HepG2 (cell line): ENCODE results near the gene ADAMTS18. TPM values are rescaled to one million over a fixed set of nuclear protein-coding genes. Genes with fewer than 3 reads are reported as not detected.

Experiments used
- EED ChIP-seq: sonication (generic); formaldehyde crosslinking; IDR thresholded peaks from 2 replicates; pipeline ENCODE4 v1.5.0; 2020; ENCODE audit warnings: mild to moderate bottlenecking, missing genetic modification reagents
- FUBP1 ChIP-seq: sonication (generic); formaldehyde crosslinking; IDR thresholded peaks from 2 replicates; pipeline ENCODE4 v1.5.1; 2020; ENCODE audit warnings: missing genetic modification reagents, mild to moderate bottlenecking, borderline replicate concordance
- GABPA ChIP-seq, 2 experiments: IDR thresholded peaks; 2 replicates each; pipeline ENCODE4 v1.6.1; 2011 to 2016; ENCODE audit warnings: low read depth in 2 of 2, low read length in 1 of 2, missing biosample characterization in 1 of 2, missing genetic modification characterization in 1 of 2
- HIVEP1 ChIP-seq: sonication (generic); formaldehyde crosslinking; IDR thresholded peaks from 2 replicates; pipeline ENCODE4 v1.4.0; 2020; ENCODE audit warnings: mild to moderate bottlenecking, missing genetic modification reagents
- HNF4A ChIP-seq: sonication (generic); formaldehyde crosslinking; IDR thresholded peaks from 2 replicates; pipeline ENCODE4 v1.4.0; 2020; ENCODE audit warnings: missing genetic modification reagents
- MED1 ChIP-seq: sonication (generic); formaldehyde crosslinking; IDR thresholded peaks from 2 replicates; pipeline ENCODE4 v1.4.0; 2020; ENCODE audit warnings: missing genetic modification reagents
- MTF1 ChIP-seq: sonication (generic); formaldehyde crosslinking; IDR thresholded peaks from 2 replicates; pipeline ENCODE4 v1.5.0; 2020; ENCODE audit warnings: missing genetic modification reagents
- NFYC ChIP-seq: IDR thresholded peaks from 2 replicates; pipeline ENCODE4 v1.6.1; 2016; ENCODE audit warnings: missing genetic modification reagents, missing compliant biosample characterization
- ONECUT2 ChIP-seq: sonication (generic); formaldehyde crosslinking; IDR thresholded peaks from 2 replicates; pipeline ENCODE4 v1.4.0; 2020; ENCODE audit warnings: missing genetic modification reagents
- RBFOX2 ChIP-seq: fragments of 200-400 bp; formaldehyde crosslinking; IDR thresholded peaks from 2 replicates; pipeline ENCODE4 v1.6.1; 2017; ENCODE audit warnings: low read depth, mild to moderate bottlenecking, low read length
- SYNCRIP ChIP-seq: fragments of 200-400 bp; formaldehyde crosslinking; IDR thresholded peaks from 2 replicates; pipeline ENCODE4 v1.6.1; 2018; ENCODE audit warnings: mild to moderate bottlenecking, low read depth, low read length; ENCODE audit not compliant: insufficient read depth
- XRCC5 ChIP-seq: fragments of 200-400 bp; formaldehyde crosslinking; optimal IDR thresholded peaks from 2 replicates; pipeline ENCODE3; 2017; ENCODE audit warnings: mild to moderate bottlenecking, low read length
- ZFP1 ChIP-seq: IDR thresholded peaks from 2 replicates; pipeline ENCODE4 v1.6.1; 2016
- ZFP62 ChIP-seq: sonication (generic); formaldehyde crosslinking; IDR thresholded peaks from 2 replicates; pipeline ENCODE4 v1.4.0; 2020; ENCODE audit warnings: missing genetic modification reagents
- ZKSCAN8 ChIP-seq: IDR thresholded peaks from 2 replicates; pipeline ENCODE4 v1.6.1; 2016; ENCODE audit warnings: borderline replicate concordance, missing genetic modification reagents, missing compliant biosample characterization
- ZNF121 ChIP-seq: sonication (generic); formaldehyde crosslinking; IDR thresholded peaks from 2 replicates; pipeline ENCODE4 v1.5.0; 2020; ENCODE audit warnings: mild to moderate bottlenecking, missing genetic modification reagents
- ZNF251 ChIP-seq: sonication (generic); formaldehyde crosslinking; IDR thresholded peaks from 2 replicates; pipeline ENCODE4 v1.9.0; 2021; ENCODE audit warnings: mild to moderate bottlenecking, missing genetic modification reagents
- ZNF33A ChIP-seq: sonication (generic); formaldehyde crosslinking; IDR thresholded peaks from 2 replicates; pipeline ENCODE4 v1.5.1; 2020; ENCODE audit warnings: missing genetic modification reagents, mild to moderate bottlenecking, moderate library complexity, borderline replicate concordance
- ZNF350 ChIP-seq: sonication (generic); formaldehyde crosslinking; IDR thresholded peaks from 2 replicates; pipeline ENCODE4 v1.4.0; 2020; ENCODE audit warnings: mild to moderate bottlenecking, low read depth, missing genetic modification reagents, borderline replicate concordance
- ZNF503 ChIP-seq: sonication (generic); formaldehyde crosslinking; IDR thresholded peaks from 2 replicates; pipeline ENCODE4 v1.4.0; 2020; ENCODE audit warnings: missing genetic modification reagents
- ZNF777 ChIP-seq: sonication (generic); formaldehyde crosslinking; IDR thresholded peaks from 2 replicates; pipeline ENCODE4 v1.4.0; 2020; ENCODE audit warnings: missing genetic modification reagents
- ZNF816 ChIP-seq: sonication (generic); formaldehyde crosslinking; IDR thresholded peaks from 2 replicates; pipeline ENCODE4 v1.8.0; 2022; ENCODE audit warnings: missing genetic modification reagents, mild to moderate bottlenecking, borderline replicate concordance
- polyA plus RNA-seq, 8 experiments: library from polyadenylated mRNA; depleted of rRNA in 3 of 8; stranded (reverse) in 7 of 8; unstranded in 1 of 8; fragments of >200 nt; fragmentation: Illumina TruSeq in 4 of 8; extraction: Trizol in 4 of 8; gene quantifications; 2 replicates each; pipeline versions ENCODE4 v1.2.1 to v1.2.3, GENCODE V29; 2011 to 2016; ENCODE audit warnings: low read depth in 4 of 8, missing spikeins in 1 of 8, mixed read lengths in 1 of 8; ENCODE audit not compliant: insufficient read depth in 1 of 8
- total RNA-seq, 5 experiments: library from RNA; depleted of rRNA; stranded (reverse); fragments of >200 nt; fragmentation: Illumina TruSeq; extraction: Trizol; gene quantifications; 2 replicates each; pipeline ENCODE4 v1.2.3, GENCODE V29; 2016; ENCODE audit warnings: low read depth in 1 of 5
- TF ChIP-seq, protein P1 (sequence below): IDR thresholded peaks from 2 replicates; pipeline ENCODE4 v1.6.1; 2016; ENCODE audit warnings: control low read depth
- TF ChIP-seq, protein P2 (sequence below): sonication (generic); formaldehyde crosslinking; conservative IDR thresholded peaks from 2 replicates; pipeline ENCODE4 v1.8.1; 2023; ENCODE audit warnings: missing genetic modification reagents
- TF ChIP-seq, protein P3 (sequence below): sonication (generic); formaldehyde crosslinking; IDR thresholded peaks from 2 replicates; pipeline ENCODE4 v1.5.1; 2020; ENCODE audit warnings: missing genetic modification reagents, mild to moderate bottlenecking, borderline replicate concordance

Gene ADAMTS18
- total and polyA plus RNA-seq, 2 of the 13 experiments (the other 11 are each of a cell fraction or from before 2014, with no cell fraction given) = 0.01 TPM; not detected in 1

GRCh38 chr16:77236063-77236511 is 198.7 kb downstream of the ADAMTS18 start (continued):
- 0 out of 2 replicates have a peak, but pooled peaks have one; percentile 24 for TF ChIP-seq ZFP1 (CRISPR knock-in tag)
- no peak for TF ChIP-seq SYNCRIP
- peak; percentile 81; the same call in 1 of the 2 replicates for TF ChIP-seq ZNF350 (CRISPR knock-in tag)
- TF ChIP-seq ZNF816 (CRISPR knock-in tag) = no peak
- peak; percentile 57; the same call in 1 of the 2 replicates for TF ChIP-seq MED1 (CRISPR knock-in tag)
- TF ChIP-seq ZNF777 (CRISPR knock-in tag) = peak; percentile 49; the same call in 1 of the 2 replicates
- TF ChIP-seq ZNF251 (CRISPR knock-in tag) = no peak
- TF ChIP-seq, protein P1, sequence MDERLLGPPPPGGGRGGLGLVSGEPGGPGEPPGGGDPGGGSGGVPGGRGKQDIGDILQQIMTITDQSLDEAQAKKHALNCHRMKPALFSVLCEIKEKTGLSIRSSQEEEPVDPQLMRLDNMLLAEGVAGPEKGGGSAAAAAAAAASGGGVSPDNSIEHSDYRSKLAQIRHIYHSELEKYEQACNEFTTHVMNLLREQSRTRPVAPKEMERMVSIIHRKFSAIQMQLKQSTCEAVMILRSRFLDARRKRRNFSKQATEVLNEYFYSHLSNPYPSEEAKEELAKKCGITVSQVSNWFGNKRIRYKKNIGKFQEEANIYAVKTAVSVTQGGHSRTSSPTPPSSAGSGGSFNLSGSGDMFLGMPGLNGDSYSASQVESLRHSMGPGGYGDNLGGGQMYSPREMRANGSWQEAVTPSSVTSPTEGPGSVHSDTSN (CRISPR knock-in tag) = 0 out of 2 replicates have a peak, but pooled peaks have one; percentile 16
- TF ChIP-seq ONECUT2 (CRISPR knock-in tag) = no peak
- TF ChIP-seq NFYC (CRISPR knock-in tag) = no peak
- TF ChIP-seq HIVEP1 (CRISPR knock-in tag) = 0 out of 2 replicates have a peak, but pooled peaks have one; percentile 69
- no peak for TF ChIP-seq FUBP1 (CRISPR knock-in tag)
- TF ChIP-seq MTF1 (CRISPR knock-in tag) = no peak
- TF ChIP-seq XRCC5 = peak; percentile 98
- TF ChIP-seq HNF4A (CRISPR knock-in tag) = no peak
- TF ChIP-seq, protein P2, sequence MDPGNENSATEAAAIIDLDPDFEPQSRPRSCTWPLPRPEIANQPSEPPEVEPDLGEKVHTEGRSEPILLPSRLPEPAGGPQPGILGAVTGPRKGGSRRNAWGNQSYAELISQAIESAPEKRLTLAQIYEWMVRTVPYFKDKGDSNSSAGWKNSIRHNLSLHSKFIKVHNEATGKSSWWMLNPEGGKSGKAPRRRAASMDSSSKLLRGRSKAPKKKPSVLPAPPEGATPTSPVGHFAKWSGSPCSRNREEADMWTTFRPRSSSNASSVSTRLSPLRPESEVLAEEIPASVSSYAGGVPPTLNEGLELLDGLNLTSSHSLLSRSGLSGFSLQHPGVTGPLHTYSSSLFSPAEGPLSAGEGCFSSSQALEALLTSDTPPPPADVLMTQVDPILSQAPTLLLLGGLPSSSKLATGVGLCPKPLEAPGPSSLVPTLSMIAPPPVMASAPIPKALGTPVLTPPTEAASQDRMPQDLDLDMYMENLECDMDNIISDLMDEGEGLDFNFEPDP = no peak
- TF ChIP-seq GABPA (IDR thresholded peaks at IDR 0.05; ENCODE audit: low read depth, low read length) = no peak
- no peak for TF ChIP-seq GABPA (CRISPR knock-in tag; IDR thresholded peaks at IDR 0.05; ENCODE audit: low read depth)
- TF ChIP-seq ZKSCAN8 (CRISPR knock-in tag) = no peak
- TF ChIP-seq ZNF121 (CRISPR knock-in tag) = no peak
- no peak for TF ChIP-seq ZFP62 (CRISPR knock-in tag)
- TF ChIP-seq, protein P3, sequence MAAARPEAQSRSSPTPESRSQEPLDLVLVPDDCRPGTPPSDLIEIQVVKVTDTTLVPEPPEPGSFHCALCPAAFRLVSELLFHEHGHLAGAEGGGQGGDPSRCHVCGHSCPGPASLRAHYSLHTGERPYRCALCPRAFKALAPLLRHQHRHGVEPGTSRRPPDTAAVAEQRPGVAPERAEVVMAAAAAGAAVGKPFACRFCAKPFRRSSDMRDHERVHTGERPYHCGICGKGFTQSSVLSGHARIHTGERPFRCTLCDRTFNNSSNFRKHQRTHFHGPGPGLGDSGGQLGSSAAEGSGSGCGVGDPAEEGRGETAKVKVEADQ (CRISPR knock-in tag) = no peak
- no peak for TF ChIP-seq ZNF33A (CRISPR knock-in tag)
- no peak; the same call in 1 of the 2 replicates for TF ChIP-seq ZNF503
- TF ChIP-seq EED = no peak
- no peak for TF ChIP-seq RBFOX2
